Iris pigment epithelial cell (primary cell): ENCODE data around the gene TRIM17.
A peak's percentile ranks its signal among the peaks of the same experiment; 100 is the strongest.

Experiments used
- DNase-seq: peaks from one replicate; pipeline ENCODE4 v3.0.0-alpha.2; 2011; ENCODE audit warnings: low read depth

TRIM17 gene

GRCh38 chr1:228400692-228401454, 15.8 kb downstream of the TRIM17 start:
- DNase-seq = no peak

DNA sequence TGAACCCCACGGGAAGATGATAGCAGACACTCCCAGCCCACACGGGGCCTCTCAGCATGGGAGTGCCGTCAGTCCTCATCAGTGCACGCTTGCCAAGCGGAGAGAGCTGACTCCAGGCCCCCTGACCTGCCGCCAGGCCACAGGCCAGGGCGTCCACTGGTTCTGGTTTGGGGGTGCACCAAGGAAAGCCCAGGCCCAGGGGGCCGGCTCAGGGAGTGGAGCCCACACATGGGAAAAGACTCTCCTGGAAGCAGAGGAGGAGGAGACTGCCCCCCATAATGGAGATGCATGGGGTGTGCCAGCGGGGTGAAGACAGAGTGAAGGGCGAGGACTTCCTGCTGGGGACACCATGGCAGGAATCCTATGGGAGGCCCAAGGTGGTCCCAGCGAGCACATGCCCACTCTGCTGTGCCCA, 16.4 kb downstream of the TRIM17 start:
- no peak for DNase-seq

DNA sequence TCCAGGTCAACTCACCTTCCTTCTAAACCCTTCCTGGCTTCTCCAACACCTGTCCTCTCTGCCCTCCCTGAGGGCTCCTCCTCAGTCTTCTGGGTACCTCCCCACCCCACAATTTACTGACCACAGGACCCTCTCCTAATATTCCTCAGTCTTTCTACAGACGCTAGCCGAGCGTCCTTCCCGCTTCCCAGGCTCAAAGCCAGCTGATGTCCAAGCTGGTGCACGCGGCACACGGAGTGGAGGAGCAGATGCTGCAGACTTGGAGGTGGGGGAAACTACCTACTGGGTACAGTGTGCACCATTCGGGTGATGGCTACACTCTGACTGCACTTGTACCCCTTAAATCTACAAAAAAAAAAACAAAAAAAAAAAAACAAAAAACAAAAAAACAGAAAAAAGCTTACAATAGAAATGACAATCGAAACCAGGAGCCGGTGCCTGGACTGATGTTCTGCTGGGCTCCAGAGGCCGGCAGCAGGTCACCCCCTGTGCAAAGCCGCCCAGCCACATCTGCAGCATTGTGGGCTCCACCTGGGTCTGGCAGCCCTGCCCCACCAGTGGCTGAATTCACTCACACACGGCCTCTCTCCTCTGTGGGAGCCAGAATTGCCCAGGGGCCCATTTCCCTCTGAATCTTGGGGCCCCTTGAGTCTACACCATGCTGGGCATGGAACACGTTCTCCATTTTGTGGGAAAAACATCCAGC, 17.0 kb downstream of the TRIM17 start:
- DNase-seq = no peak

DNA sequence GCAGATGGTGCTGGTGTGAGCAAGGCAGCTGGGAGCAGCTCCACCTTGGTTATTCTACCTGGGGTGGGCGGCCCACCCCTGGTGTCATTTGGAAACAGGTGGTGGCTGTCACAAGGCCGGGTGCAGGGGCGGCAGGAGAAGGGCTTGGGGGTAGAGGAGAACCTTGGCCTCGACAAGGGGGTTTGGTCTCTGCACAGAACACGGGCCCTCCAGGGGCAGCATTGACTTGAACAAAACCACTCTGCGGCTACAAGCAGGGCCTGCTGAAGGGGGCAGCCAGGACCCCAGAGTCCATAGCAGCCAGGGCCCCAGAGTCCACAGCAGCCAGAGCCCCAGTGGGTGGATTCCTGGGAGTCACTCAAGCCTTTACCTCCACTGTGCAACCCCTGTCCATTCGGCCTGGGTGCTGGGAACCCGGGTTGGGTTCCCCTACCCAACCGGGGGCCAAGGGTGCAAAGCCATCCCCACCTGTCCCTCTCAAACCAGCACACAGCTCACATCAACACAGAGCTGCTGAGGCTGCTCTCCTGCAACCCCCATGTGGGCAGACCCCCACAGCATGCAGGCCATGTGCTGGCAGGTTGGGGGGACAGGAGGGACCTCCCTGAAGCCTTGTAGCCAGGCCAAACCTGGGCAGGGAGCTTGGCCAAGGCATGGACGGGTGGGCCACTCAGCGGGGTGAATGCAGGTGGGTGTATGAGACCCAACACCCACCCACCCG, 17.8 kb downstream of the TRIM17 start:
- DNase-seq = no peak

DNA sequence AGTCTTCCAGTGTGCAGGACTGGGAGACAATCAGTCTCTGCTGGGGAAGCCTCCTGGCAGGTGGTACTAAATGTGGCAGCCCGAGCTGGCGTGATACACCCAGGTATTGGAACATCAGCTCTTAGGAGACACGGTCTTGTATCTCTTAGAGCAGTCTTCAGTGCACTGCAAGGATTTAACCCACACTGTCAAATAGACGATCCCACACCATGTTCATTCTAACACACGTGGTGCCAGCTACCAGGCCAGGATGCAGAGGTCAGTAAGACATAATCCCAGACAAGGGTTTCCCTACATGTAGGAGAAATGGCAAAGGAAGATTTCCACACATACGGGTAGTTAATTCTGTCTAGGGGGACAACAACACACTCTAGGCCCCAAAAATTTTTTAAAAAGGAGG, 18.7 kb downstream of the TRIM17 start:
- no peak for DNase-seq

DNA sequence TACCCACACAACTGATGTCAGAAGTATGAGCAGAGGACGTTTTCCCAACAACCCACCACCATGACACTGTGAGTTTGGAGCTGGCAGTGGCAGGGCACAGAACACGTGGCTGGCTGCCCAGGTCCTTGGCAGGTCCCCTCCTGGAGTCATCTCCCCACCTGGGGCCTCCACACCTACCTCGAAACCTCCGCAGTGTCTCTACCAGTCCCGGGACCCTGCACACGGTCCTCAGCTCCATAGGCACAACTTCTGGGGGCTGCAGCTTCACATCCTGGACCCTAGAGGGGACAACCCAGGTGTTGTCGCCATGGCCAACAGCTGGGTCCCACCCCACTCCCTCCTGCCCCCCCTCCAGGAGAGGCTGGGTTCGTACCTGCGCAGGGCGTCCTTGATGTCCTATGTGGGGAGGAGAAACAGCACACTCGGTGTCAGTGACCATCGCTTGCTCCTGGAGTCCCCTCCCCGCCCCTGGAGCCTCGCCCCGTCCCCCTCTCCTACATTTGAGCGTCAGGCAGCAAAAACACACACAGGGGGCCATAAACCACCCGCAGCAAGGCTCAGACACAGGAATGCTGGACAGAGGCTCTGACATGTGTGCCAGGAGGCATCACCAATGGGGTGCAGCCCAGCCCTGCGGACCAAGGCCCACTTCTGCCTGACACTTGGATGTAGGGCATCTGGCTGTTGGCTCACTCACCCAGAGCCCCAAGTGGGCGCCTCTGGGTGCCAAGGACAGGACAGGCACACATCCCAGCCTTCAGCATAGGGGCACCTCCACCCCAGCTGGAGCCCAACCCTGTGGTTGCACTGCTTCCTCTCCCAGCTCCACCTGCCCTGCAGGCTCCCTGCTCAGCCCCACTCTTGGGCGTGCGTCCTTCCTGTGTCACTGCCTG, 19.6 kb downstream of the TRIM17 start:
- DNase-seq = no peak

- DNase-seq = no peak
Measured at GRCh38 chr1:228394571-228395394, 21.9 kb downstream of the TRIM17 start.

GRCh38 chr1:228393811-228394570, 22.7 kb downstream of the TRIM17 start:
- DNase-seq = no peak

GRCh38 chr1:228393268-228393701, 23.4 kb downstream of the TRIM17 start:
- DNase-seq = peak; percentile 57

DNA sequence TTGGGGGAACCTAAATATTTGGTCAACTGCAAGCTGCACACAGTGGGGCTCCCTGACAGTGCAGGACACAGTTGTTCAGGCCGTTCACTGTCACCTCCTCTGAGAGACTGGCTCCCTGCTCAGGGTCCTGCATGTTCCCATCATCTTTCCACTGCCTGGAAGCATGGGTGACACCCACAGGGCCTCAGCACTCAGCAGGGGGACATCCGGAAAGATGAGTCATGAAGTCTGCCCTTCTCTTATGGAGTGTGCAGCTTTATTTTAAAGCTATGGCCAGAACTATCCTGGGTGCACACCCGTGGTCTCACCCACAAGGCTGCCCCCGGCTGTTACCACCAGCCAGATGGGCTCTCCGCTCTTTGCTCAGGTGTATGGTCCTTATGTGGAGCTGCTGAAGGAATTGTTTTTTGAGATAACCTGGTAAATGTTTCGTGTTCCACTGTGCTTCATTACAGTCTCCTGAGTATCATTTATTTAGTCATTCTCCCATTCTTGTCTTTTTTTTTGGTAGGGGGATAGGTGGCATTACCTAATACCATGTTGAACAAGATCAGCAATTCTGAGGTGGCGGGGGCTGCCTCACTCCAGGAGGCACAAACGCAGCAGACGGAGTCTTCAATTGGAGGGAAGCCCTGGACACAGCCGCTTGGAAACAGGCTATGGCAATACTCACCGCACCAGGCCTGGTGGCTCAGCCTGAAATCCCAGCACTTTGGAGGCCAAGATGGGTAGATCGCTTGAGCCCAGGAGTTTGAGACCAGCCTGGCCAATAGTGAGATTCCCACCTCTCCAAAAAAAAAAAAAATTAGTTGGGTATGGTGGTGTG, 24.3 kb downstream of the TRIM17 start:
- DNase-seq = peak; percentile 32

DNA sequence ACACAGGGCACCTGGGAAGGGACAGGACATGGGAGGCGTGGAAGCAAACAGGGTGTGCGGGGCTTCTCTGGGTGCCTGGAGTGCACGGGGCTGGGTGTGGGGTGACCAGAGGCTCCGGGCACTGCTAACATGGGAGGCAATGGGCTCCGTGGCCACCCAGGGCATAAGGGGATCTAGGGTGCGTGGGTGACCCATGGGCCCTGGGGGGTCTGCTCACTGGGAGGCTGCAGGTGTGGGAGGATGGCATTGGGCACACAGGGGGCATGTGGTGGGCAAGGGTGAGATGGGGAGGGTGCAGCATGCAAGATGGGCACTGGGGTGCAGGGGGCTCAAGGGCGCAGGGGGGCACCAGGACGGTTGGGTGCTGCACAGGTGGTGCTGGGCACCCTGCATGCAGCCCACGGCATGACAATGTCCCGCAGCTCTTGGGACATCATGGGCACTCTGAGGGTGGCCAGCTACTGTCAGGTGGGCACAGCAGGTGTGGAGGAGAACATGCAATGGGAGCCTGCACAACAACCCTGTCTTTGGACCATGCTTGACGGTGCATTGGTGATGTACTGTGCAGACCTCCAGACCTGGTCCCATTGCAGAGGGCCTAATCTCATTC, 25.1 kb downstream of the TRIM17 start:
- DNase-seq = no peak

- no peak for DNase-seq
Measured at GRCh38 chr1:228390649-228391048, 26.0 kb downstream of the TRIM17 start.

DNA sequence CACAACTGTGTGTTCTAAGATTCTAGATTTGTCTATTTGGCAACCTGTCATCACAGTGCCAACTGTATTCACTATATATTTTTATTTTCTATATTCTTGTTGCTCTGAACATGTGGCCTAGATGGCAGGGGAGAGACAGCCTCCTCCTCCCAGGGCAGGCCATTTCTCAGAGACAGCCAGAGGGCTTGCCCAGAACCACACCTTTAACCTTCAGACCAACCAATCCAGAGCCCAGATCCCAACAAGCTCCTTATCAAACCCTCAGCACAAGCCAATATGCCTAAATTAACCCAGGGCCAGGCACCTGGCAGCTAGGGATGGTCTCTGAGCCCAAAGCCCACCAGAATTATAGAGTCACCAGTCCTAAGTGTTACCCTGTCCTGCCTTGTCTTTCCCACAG, 29.3 kb downstream of the TRIM17 start:
- DNase-seq = no peak

- DNase-seq = no peak
Measured at GRCh38 chr1:228385232-228385631, 31.4 kb downstream of the TRIM17 start.

- DNase-seq = no peak
Measured at GRCh38 chr1:228383773-228384172, 32.9 kb downstream of the TRIM17 start.

DNA sequence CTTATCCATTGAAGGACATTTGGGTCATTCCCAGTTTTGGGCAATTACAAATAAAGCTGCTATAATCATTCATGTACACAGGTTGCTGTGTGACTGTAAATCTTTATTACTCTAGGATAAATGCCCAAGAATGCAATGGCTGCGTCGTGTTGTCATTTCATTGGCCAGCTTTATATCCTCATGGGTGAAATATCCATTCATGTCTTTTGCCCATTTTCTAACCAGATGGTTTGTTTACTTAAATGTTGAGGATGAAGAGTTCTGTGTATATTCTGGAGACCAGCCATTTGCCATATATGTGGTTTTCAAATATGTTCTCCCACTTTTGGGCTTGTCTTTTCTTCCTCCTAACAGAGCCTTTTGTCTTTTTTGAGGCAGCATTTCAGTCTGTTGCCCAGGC, 35.3 kb downstream of the TRIM17 start:
- DNase-seq = no peak

DNA sequence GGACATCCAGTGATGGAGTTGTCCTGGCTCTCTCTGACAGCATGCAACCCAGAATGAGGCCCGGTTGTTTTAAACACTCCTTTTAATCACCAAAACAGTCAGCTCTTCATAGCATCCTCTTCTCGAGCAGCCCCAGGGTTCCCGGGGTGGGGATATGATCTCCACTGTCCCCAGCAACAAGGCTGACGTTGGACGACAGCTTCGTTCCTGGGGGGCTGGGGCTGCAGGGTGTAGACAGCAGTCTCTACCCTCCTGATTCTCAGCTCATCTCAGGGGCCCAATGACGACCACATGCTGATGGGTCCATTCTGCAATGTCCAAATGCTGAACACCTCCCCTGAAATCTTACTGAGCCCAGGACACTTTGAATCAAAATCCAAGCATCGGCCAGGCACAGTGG, 37.0 kb downstream of the TRIM17 start:
- no peak for DNase-seq

- peak; percentile 14 for DNase-seq
Measured at GRCh38 chr1:228378873-228379460, 37.7 kb downstream of the TRIM17 start.
